SHP77 treated with DMSO at 0.1 percent for 48 hours (cell line): ENCODE results near the gene MYOF.
"Not testable (repeated sequence)": the region's sequence is repeated elsewhere in the genome, so short reads cannot be mapped to it uniquely, and the experiment has no call there.

Experiments
- DNase-seq: peaks from one replicate; lab custom pipeline; 2025; lab: John Stamatoyannopoulos, UW

The MYOF gene

GRCh38 chr10:93344691-93345090 is 137.4 kb downstream of the MYOF start:
- DNase-seq: no peak

- no peak for DNase-seq
These were observed 139.2 kb downstream of the MYOF start for GRCh38 chr10:93342921-93343320.

GRCh38 chr10:93342366-93342765 is 139.8 kb downstream of the MYOF start:
- DNase-seq: no peak

GRCh38 chr10:93337309-93337721 is 144.8 kb downstream of the MYOF start:
- DNase-seq: no peak

- no peak for DNase-seq
These were observed 145.5 kb downstream of the MYOF start for GRCh38 chr10:93336678-93337077.

- DNase-seq: no peak
These were observed 146.0 kb downstream of the MYOF start for GRCh38 chr10:93336110-93336509.

- no peak for DNase-seq
These were observed 147.2 kb downstream of the MYOF start for GRCh38 chr10:93334901-93335327.

- DNase-seq: no peak
These were observed 148.0 kb downstream of the MYOF start for GRCh38 chr10:93334181-93334580.

- DNase-seq: no peak
These were observed 148.7 kb downstream of the MYOF start for GRCh38 chr10:93333278-93333978.

- DNase-seq: no peak
These were observed 151.3 kb downstream of the MYOF start for GRCh38 chr10:93330824-93331223.

GRCh38 chr10:93319896-93320295 is 162.2 kb downstream of the MYOF start:
- DNase-seq: no peak

GRCh38 chr10:93319096-93319495 is 163.0 kb downstream of the MYOF start:
- DNase-seq: no peak

GRCh38 chr10:93315246-93315645 is 166.9 kb downstream of the MYOF start:
- DNase-seq: no peak

GRCh38 chr10:93314656-93315055 is 167.5 kb downstream of the MYOF start:
- DNase-seq: not testable (repeated sequence)

GRCh38 chr10:93313798-93314197 is 168.3 kb downstream of the MYOF start:
- no peak for DNase-seq

GRCh38 chr10:93309062-93309461 is 173.1 kb downstream of the MYOF start:
- no peak for DNase-seq

- no peak for DNase-seq
These were observed 177.0 kb downstream of the MYOF start for GRCh38 chr10:93305122-93305521.

GRCh38 chr10:93300981-93301380 is 181.2 kb downstream of the MYOF start:
- DNase-seq: no peak

GRCh38 chr10:93300288-93300917 is 181.7 kb downstream of the MYOF start:
- no peak for DNase-seq

GRCh38 chr10:93299606-93300287 is 182.4 kb downstream of the MYOF start:
- no peak for DNase-seq

GRCh38 chr10:93299195-93299594 is 182.9 kb downstream of the MYOF start:
- no peak for DNase-seq

- DNase-seq: no peak
These were observed 186.0 kb downstream of the MYOF start for GRCh38 chr10:93296151-93296550.

- DNase-seq: no peak
These were observed 188.1 kb downstream of the MYOF start for GRCh38 chr10:93293999-93294398.
